Mammary epithelial cell (primary cell): ENCODE data around the gene KIF15.

ENCODE experiments used
- EZH2 ChIP-seq: IDR thresholded peaks from 2 replicates; pipeline ENCODE4 v1.6.1; 2012; ENCODE audit warnings: low read length, inconsistent platforms, borderline replicate concordance
- TF ChIP-seq, protein P1 (sequence below), 2 donors: IDR thresholded peaks in 1 of 2; conservative IDR thresholded peaks in 1 of 2; 2 replicates each; pipeline ENCODE4 v1.5.1; 2011 to 2012; ENCODE audit warnings: inconsistent platforms in 2 of 2, low read length in 2 of 2, mild to moderate bottlenecking in 2 of 2, control low read depth in 1 of 2, low read depth in 1 of 2; ENCODE audit not compliant: insufficient read depth in 1 of 2; ENCODE audit errors: extremely low read depth in 1 of 2

DNA sequence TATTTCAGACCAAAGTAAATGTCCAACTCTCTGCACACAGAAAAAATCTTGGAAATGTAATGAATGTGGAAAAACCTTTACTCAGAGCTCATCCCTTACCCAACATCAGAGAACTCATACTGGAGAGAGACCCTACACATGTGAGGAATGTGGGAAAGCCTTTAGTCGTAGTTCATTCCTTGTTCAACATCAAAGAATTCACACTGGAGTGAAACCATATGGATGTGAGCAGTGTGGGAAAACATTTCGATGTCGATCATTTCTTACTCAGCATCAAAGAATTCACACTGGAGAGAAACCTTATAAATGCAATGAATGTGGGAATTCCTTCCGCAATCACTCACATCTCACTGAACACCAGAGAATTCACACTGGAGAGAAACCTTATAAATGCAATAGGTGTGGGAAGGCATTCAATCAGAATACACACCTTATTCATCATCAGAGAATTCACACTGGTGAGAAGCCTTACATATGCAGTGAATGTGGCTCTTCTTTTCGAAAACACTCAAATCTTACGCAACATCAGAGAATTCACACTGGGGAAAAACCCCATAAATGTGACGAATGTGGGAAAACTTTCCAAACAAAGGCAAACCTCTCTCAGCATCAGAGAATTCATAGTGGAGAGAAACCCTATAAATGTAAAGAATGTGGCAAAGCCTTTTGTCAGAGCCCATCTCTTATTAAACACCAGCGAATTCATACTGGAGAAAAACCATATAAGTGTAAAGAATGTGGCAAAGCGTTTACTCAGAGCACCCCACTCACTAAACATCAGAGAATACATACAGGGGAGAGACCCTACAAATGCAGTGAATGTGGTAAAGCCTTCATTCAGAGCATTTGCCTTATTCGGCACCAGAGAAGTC, 40.1 kb upstream of the KIF15 start:
- TF ChIP-seq, protein P1, sequence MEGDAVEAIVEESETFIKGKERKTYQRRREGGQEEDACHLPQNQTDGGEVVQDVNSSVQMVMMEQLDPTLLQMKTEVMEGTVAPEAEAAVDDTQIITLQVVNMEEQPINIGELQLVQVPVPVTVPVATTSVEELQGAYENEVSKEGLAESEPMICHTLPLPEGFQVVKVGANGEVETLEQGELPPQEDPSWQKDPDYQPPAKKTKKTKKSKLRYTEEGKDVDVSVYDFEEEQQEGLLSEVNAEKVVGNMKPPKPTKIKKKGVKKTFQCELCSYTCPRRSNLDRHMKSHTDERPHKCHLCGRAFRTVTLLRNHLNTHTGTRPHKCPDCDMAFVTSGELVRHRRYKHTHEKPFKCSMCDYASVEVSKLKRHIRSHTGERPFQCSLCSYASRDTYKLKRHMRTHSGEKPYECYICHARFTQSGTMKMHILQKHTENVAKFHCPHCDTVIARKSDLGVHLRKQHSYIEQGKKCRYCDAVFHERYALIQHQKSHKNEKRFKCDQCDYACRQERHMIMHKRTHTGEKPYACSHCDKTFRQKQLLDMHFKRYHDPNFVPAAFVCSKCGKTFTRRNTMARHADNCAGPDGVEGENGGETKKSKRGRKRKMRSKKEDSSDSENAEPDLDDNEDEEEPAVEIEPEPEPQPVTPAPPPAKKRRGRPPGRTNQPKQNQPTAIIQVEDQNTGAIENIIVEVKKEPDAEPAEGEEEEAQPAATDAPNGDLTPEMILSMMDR (conservative IDR thresholded peaks at IDR 0.05 in 1 of 2, IDR thresholded peaks at IDR 0.05 in 1 of 2; ENCODE audit: extremely low read depth in 1 of 2, insufficient read depth in 1 of 2, low read depth in 1 of 2, low read length in 2 of 2): no peak
- no peak for TF ChIP-seq EZH2
